Measurements from ENCODE around the gene SOX18. TPM values are rescaled to one million over a fixed set of nuclear protein-coding genes. Genes with fewer than 3 reads are reported as not detected.

SOX18 gene
- total and polyA plus RNA-seq, 2 of the 13 experiments (the other 11 are each of a cell fraction or from before 2014, with no cell fraction given), result 1.6 to 1.9 TPM

- Histone ChIP-seq H3K4me1 (ENCODE audit: insufficient read depth, low read length) (peaks cover 69% of the 10 kb centered on the region), H3K9ac (ENCODE audit: insufficient read depth, low read depth, low read length) (peak overlapping the region; percentile 79; the same call in 1 of the 2 replicates), H3K4me3 (replicated peaks in 1 of 3; ENCODE audit: insufficient read depth in 1 of 3, low read depth in 2 of 3, low read length in 3 of 3) (peak overlapping the region in 2 of 3 experiments; percentile 77 to 88; a peak in 3 of 6 replicates), H3K4me2 (ENCODE audit: low read depth, low read length) (peak overlapping the region; percentile 98), H3K27ac (ENCODE audit: extremely low read length, insufficient read depth, low read length) (no peak overlapping the region), H3K9me3 (ENCODE audit: low read length) (no peaks in the 10 kb centered on the region), H3K27me3 (ENCODE audit: control insufficient read depth in 1 of 2, insufficient read depth in 2 of 2, low read length in 2 of 2) (no peaks in the 10 kb centered on the region; a peak in 1 of 5 replicates), H3K79me2 (ENCODE audit: insufficient read depth, low read length) (peaks cover 4% of the 10 kb centered on the region), H4K20me1 (ENCODE audit: insufficient read depth, low read length) (no peaks in the 10 kb centered on the region), H3K36me3 (replicated peaks in 1 of 2; ENCODE audit: control insufficient read depth in 1 of 2, insufficient read depth in 2 of 2, low read length in 2 of 2) (no peaks in the 10 kb centered on the region), H2AFZ (ENCODE audit: low read length) (no peak overlapping the region)
- in situ Hi-C loops (cut with HindIII; ENCODE audit: extremely low pct_ligation_motif_present, low pct_unique_long_range_greater_than_20kb) (no loop called here), intact Hi-C loops (cut with micrococcal nuclease; ENCODE audit: unreplicated experiment) (no loop called here)
- no TSS peak for BruUV-seq (replicated peaks)
- POLR2A ChIA-PET, result interaction anchor here (0.6 to 9.4 kb wide), 8 partner anchors 10 to 393 kb away, joined by 3 to 252 read pairs (median 6); partner anchors contain the start of genes C20orf204, OPRL1, PRPF6 and RGS19
- FAIRE-seq, result no peak
- ATAC-seq, result no peak
- no peak for DNase-seq (ENCODE audit: low spot score)
- WGBS (ENCODE audit: low lambda C conversion rate), result 33% methylated on average over 14 of the region's 15 CpGs
- CTCF ChIA-PET (ENCODE audit: low intra/inter-chr PET ratio, low total read pairs), result no interaction called here
- TF ChIP-seq HNRNPL (IDR thresholded peaks at IDR 0.05; ENCODE audit: low read depth, low read length) (peak; percentile 75), ZFP91 (CRISPR knock-in tag; IDR thresholded peaks at IDR 0.05; ENCODE audit: borderline replicate concordance) (no peak), ZHX1 (CRISPR knock-in tag; IDR thresholded peaks at IDR 0.05; ENCODE audit: low read depth) (no peak), ZNF556 (CRISPR knock-in tag; IDR thresholded peaks at IDR 0.05; ENCODE audit: borderline replicate concordance) (0 out of 2 replicates have a peak, but pooled peaks have one; percentile 68), FOXC1 (CRISPR knock-in tag; IDR thresholded peaks at IDR 0.05; ENCODE audit: borderline replicate concordance) (no peak; the same call in 1 of the 2 replicates), THAP11 (CRISPR knock-in tag; IDR thresholded peaks at IDR 0.05) (no peak), GFI1 (CRISPR knock-in tag; IDR thresholded peaks at IDR 0.05; ENCODE audit: borderline replicate concordance) (no peak), AHDC1 (CRISPR knock-in tag; IDR thresholded peaks at IDR 0.05; ENCODE audit: borderline replicate concordance) (no peak), ZSCAN20 (CRISPR knock-in tag; IDR thresholded peaks at IDR 0.05; ENCODE audit: borderline replicate concordance) (no peak), HOXA5 (CRISPR knock-in tag; IDR thresholded peaks at IDR 0.05) (no peak), FOSL1 (CRISPR knock-in tag; IDR thresholded peaks at IDR 0.05; ENCODE audit: borderline replicate concordance) (no peak)
These were observed 2.3 kb upstream of the SOX18 start for GRCh38 chr20:64051561-64052325.

Measured in HepG2 (cell line).